DMS53 (cell line): Measurements from ENCODE around the gene MAML2.

Source experiments
- DNase-seq: peaks from one replicate; lab custom pipeline; 2025; lab: John Stamatoyannopoulos, UW

MAML2 gene

GRCh38 chr11:96098511-96099241, 244.3 kb downstream of the MAML2 start:
- DNase-seq = no peak

- no peak for DNase-seq
These were observed 245.1 kb downstream of the MAML2 start for GRCh38 chr11:96097844-96098421.

GRCh38 chr11:96096360-96096759, 246.6 kb downstream of the MAML2 start:
- no peak for DNase-seq

- DNase-seq = peak; percentile 24
These were observed 247.1 kb downstream of the MAML2 start for GRCh38 chr11:96095884-96096303.

GRCh38 chr11:96094156-96094555, 248.8 kb downstream of the MAML2 start:
- no peak for DNase-seq

- DNase-seq = no peak
These were observed 250.5 kb downstream of the MAML2 start for GRCh38 chr11:96092511-96092910.

GRCh38 chr11:96091476-96091875, 251.5 kb downstream of the MAML2 start:
- DNase-seq = peak; percentile 63

- DNase-seq = no peak
These were observed 252.3 kb downstream of the MAML2 start for GRCh38 chr11:96090711-96091110.

- DNase-seq = no peak
These were observed 254.1 kb downstream of the MAML2 start for GRCh38 chr11:96088914-96089313.

GRCh38 chr11:96086111-96086510, 256.9 kb downstream of the MAML2 start:
- DNase-seq = no peak

GRCh38 chr11:96085319-96085930, 257.6 kb downstream of the MAML2 start:
- DNase-seq = no peak

GRCh38 chr11:96084610-96085318, 258.2 kb downstream of the MAML2 start:
- no peak for DNase-seq

- no peak for DNase-seq
These were observed 260.1 kb downstream of the MAML2 start for GRCh38 chr11:96082936-96083335.

GRCh38 chr11:96082002-96082899, 260.7 kb downstream of the MAML2 start:
- DNase-seq = no peak

GRCh38 chr11:96081561-96081960, 261.4 kb downstream of the MAML2 start:
- no peak for DNase-seq

- DNase-seq = peak; percentile 13
These were observed 263.3 kb downstream of the MAML2 start for GRCh38 chr11:96079691-96080090.

- DNase-seq = no peak
These were observed 267.4 kb downstream of the MAML2 start for GRCh38 chr11:96075532-96075959.

GRCh38 chr11:96074551-96075310, 268.3 kb downstream of the MAML2 start:
- no peak for DNase-seq

GRCh38 chr11:96073536-96073935, 269.5 kb downstream of the MAML2 start:
- no peak for DNase-seq

- DNase-seq = no peak
These were observed 270.4 kb downstream of the MAML2 start for GRCh38 chr11:96072592-96072991.

GRCh38 chr11:96070453-96070852, 272.5 kb downstream of the MAML2 start:
- no peak for DNase-seq
